ENCODE data around the gene ANKH.
"Not testable (repeated sequence)": the region's sequence is repeated elsewhere in the genome, so short reads cannot be mapped to it uniquely, and the experiment has no call there.

The ANKH gene

GRCh38 chr5:14871214-14872069, at the start of gene ANKH:
ANKH (minus strand) TSS chr5:14871778; CDS start chr5:14871447, 331 bp downstream.
- peak within 1 kb of the TSS; percentile 97 to 99 for H3K27ac ChIP-seq
- peak; percentile 87 for DNase-seq (ENCODE audit: low spot score)
- TF ChIP-seq, protein P1, sequence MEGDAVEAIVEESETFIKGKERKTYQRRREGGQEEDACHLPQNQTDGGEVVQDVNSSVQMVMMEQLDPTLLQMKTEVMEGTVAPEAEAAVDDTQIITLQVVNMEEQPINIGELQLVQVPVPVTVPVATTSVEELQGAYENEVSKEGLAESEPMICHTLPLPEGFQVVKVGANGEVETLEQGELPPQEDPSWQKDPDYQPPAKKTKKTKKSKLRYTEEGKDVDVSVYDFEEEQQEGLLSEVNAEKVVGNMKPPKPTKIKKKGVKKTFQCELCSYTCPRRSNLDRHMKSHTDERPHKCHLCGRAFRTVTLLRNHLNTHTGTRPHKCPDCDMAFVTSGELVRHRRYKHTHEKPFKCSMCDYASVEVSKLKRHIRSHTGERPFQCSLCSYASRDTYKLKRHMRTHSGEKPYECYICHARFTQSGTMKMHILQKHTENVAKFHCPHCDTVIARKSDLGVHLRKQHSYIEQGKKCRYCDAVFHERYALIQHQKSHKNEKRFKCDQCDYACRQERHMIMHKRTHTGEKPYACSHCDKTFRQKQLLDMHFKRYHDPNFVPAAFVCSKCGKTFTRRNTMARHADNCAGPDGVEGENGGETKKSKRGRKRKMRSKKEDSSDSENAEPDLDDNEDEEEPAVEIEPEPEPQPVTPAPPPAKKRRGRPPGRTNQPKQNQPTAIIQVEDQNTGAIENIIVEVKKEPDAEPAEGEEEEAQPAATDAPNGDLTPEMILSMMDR (IDR thresholded peaks at IDR 0.05): no peak
- H3K4me3 ChIP-seq: peak within 1 kb of the TSS; percentile 97

DNA sequence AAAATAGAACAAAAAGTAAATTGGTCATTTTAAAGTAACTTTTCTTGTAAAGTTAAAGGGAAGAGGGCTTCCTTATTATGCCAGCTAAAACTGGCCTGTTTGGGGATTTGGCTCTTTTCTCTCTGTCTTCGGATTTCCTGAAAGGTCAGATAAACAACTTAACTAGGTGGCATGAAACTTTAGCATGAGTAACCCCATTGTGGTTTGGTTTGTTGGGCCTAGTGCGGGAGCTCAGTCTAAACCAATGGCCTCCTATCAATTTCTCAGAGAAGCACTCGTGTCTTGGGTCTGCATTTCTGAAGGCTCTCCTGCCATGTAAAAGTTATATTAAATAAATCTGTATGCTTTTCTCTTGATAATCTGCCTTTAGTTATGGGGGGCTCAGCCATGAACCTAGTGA, 48.5 kb upstream of the ANKH start:
- TF ChIP-seq, protein P1 (IDR thresholded peaks at IDR 0.05): no peak
- H3K27ac ChIP-seq: no peak overlapping the region
- H3K4me3 ChIP-seq: no peak overlapping the region
- no peak for DNase-seq (ENCODE audit: low spot score)

DNA sequence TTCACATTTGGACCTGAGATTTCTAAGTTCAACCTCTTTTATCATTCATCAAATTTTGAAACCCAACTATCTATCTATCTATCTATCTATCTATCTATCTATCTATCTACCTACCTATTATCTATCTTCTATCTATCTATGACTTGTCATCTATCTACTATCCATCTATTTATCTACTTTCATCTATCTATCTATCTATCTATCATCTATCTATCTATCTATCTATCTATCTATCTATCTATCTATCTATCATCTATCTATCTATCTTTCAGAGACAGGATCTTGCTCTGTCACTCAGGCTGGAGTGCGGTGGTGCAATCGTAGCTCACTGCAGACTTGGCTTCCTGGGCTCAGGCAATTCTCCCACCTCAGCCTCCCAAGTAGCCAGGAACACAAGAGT, 47.5 kb upstream of the ANKH start:
- not testable (repeated sequence) for DNase-seq (ENCODE audit: low spot score); H3K4me3 ChIP-seq; H3K27ac ChIP-seq

DNA sequence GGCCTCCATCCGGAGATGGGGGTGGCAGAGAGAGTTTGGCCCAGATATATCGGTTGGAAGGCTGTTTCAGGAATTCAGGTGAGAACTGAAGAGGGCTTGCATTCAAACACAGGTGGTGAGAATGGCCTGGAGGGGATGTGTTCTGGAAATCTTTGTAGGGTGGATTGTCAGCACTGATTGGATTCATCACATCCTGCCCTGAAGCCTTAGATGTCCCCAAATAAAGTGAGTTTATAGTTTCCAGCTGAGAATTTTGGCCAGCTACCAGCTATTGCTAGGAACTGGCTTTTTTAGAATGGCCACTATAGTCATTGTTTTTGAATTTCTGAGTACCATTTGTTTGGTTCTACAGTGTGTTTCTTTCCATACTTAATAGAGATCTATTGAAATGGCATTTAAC, 46.1 kb upstream of the ANKH start:
- TF ChIP-seq, protein P1 (IDR thresholded peaks at IDR 0.05): no peak
- Histone ChIP-seq H3K4me3 (no peak overlapping the region), H3K27ac (no peak overlapping the region)
- DNase-seq (ENCODE audit: low spot score): no peak

- Histone ChIP-seq H3K27ac (no peak overlapping the region), H3K4me3 (no peak overlapping the region)
- no peak for DNase-seq (ENCODE audit: low spot score)
- TF ChIP-seq, protein P1 (IDR thresholded peaks at IDR 0.05): no peak
Measured at GRCh38 chr5:14915291-14915952, 43.8 kb upstream of the ANKH start.

DNA sequence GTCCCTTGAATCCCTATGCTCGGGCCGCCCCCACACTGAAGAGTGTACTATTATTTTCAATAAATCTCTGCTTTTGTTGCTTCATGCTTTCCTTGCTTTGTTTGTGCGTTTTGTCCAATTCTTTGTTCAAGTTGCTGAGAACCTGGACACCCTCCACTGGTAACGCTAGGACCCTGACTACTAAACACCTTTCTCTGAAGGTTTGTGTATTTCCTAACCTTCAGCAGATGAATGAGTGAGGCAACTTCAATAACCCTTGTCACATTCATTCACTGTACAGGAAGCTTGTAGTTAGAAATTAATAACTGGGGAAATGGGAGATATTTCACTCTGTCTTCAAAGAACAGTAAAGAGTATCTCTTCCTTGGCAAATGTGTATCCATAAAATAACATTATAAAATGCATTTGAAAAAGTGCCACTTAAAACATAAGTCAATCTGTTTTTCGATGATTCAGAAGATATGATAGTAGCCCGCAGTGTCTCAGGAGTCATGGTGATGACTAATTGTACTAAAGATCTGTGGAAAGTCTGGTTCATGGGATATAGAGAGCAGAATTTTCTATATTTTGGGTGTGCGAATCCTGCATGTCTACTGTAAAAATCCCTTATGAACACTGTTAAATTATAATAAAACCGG, 43.2 kb upstream of the ANKH start:
- TF ChIP-seq, protein P1 (IDR thresholded peaks at IDR 0.05): no peak
- no peak for DNase-seq (ENCODE audit: low spot score)

GRCh38 chr5:14914193-14914592, 42.6 kb upstream of the ANKH start:
- TF ChIP-seq, protein P1 (IDR thresholded peaks at IDR 0.05): no peak
- no peak overlapping the region for H3K27ac ChIP-seq

More for the DNA sequence above, 43.2 kb upstream of the ANKH start:
- no peak overlapping the region for H3K27ac ChIP-seq
- no peak overlapping the region for H3K4me3 ChIP-seq

More at GRCh38 chr5:14914193-14914592, 42.6 kb upstream of the ANKH start:
- no peak overlapping the region for H3K4me3 ChIP-seq
- DNase-seq (ENCODE audit: low spot score): no peak
